ENCODE data around the gene LPCAT2.

LPCAT2 gene

GRCh38 chr16:55625843-55626242 is 117.0 kb downstream of the LPCAT2 start:
- no peak for TF ChIP-seq BACH2 (CRISPR knock-in tag; IDR thresholded peaks at IDR 0.05; ENCODE audit: borderline replicate concordance)
- no peak for TF ChIP-seq ESRRG (CRISPR knock-in tag; IDR thresholded peaks at IDR 0.05)
- TF ChIP-seq POU6F1 (CRISPR knock-in tag; IDR thresholded peaks at IDR 0.05; ENCODE audit: borderline replicate concordance, low read depth) = no peak
- TF ChIP-seq ZNF70 (CRISPR knock-in tag; IDR thresholded peaks at IDR 0.05) = no peak
- TF ChIP-seq GLIS3 (CRISPR knock-in tag; IDR thresholded peaks at IDR 0.05) = no peak
- TF ChIP-seq TOX (CRISPR knock-in tag; IDR thresholded peaks at IDR 0.05; ENCODE audit: borderline replicate concordance) = no peak
- no peak for TF ChIP-seq ZNF565 (CRISPR knock-in tag; conservative IDR thresholded peaks at IDR 0.05; ENCODE audit: low read depth)
- no peak for TF ChIP-seq ZFP3 (CRISPR knock-in tag; IDR thresholded peaks at IDR 0.05)
- no peak for TF ChIP-seq ZNF8 (CRISPR knock-in tag; IDR thresholded peaks at IDR 0.05)
- no peak for ATAC-seq

- ATAC-seq = no peak
- no peak for TF ChIP-seq ZNF565 (CRISPR knock-in tag; conservative IDR thresholded peaks at IDR 0.05; ENCODE audit: low read depth)
- TF ChIP-seq TOX (CRISPR knock-in tag; IDR thresholded peaks at IDR 0.05; ENCODE audit: borderline replicate concordance) = no peak
- TF ChIP-seq ZC3H10 (CRISPR knock-in tag; IDR thresholded peaks at IDR 0.05) = no peak
- TF ChIP-seq ARNTL (CRISPR knock-in tag; IDR thresholded peaks at IDR 0.05; ENCODE audit: borderline replicate concordance, low read depth) = no peak
- no peak for TF ChIP-seq CREB5 (CRISPR knock-in tag; IDR thresholded peaks at IDR 0.05; ENCODE audit: low read depth)
- no peak for TF ChIP-seq PATZ1 (CRISPR knock-in tag; IDR thresholded peaks at IDR 0.05; ENCODE audit: borderline replicate concordance)
- no peak for TF ChIP-seq RARB (CRISPR knock-in tag; IDR thresholded peaks at IDR 0.05)
- TF ChIP-seq ESRRG (CRISPR knock-in tag; IDR thresholded peaks at IDR 0.05) = no peak
- TF ChIP-seq SNAI2 (CRISPR knock-in tag; IDR thresholded peaks at IDR 0.05) = no peak
- TF ChIP-seq CSDC2 (CRISPR knock-in tag; IDR thresholded peaks at IDR 0.05) = no peak
- TF ChIP-seq ZNF70 (CRISPR knock-in tag; IDR thresholded peaks at IDR 0.05) = no peak
- TF ChIP-seq POU6F1 (CRISPR knock-in tag; IDR thresholded peaks at IDR 0.05; ENCODE audit: borderline replicate concordance, low read depth) = no peak
- no peak for TF ChIP-seq TCF4 (CRISPR knock-in tag; IDR thresholded peaks at IDR 0.05; ENCODE audit: borderline replicate concordance)
- TF ChIP-seq ZNF8 (CRISPR knock-in tag; IDR thresholded peaks at IDR 0.05) = no peak
- no peak for TF ChIP-seq GLIS3 (CRISPR knock-in tag; IDR thresholded peaks at IDR 0.05)
- TF ChIP-seq BACH2 (CRISPR knock-in tag; IDR thresholded peaks at IDR 0.05; ENCODE audit: borderline replicate concordance) = no peak
- TF ChIP-seq ZFP3 (CRISPR knock-in tag; IDR thresholded peaks at IDR 0.05) = no peak
Measured at GRCh38 chr16:55628306-55628968, 119.6 kb downstream of the LPCAT2 start.

- no peak for ATAC-seq
- TF ChIP-seq CSRNP3 (CRISPR knock-in tag; IDR thresholded peaks at IDR 0.05) = no peak
- TF ChIP-seq ARNTL (CRISPR knock-in tag; IDR thresholded peaks at IDR 0.05; ENCODE audit: borderline replicate concordance, low read depth) = no peak
- TF ChIP-seq PATZ1 (CRISPR knock-in tag; IDR thresholded peaks at IDR 0.05; ENCODE audit: borderline replicate concordance) = no peak
- TF ChIP-seq CREB5 (CRISPR knock-in tag; IDR thresholded peaks at IDR 0.05; ENCODE audit: low read depth) = no peak
- no peak for TF ChIP-seq TOX (CRISPR knock-in tag; IDR thresholded peaks at IDR 0.05; ENCODE audit: borderline replicate concordance)
- TF ChIP-seq PPARA (CRISPR knock-in tag; IDR thresholded peaks at IDR 0.05; ENCODE audit: borderline replicate concordance) = no peak
- no peak for TF ChIP-seq TCF4 (CRISPR knock-in tag; IDR thresholded peaks at IDR 0.05; ENCODE audit: borderline replicate concordance)
- no peak for TF ChIP-seq OSR1 (CRISPR knock-in tag; IDR thresholded peaks at IDR 0.05)
- no peak for TF ChIP-seq ZNF8 (CRISPR knock-in tag; IDR thresholded peaks at IDR 0.05)
- no peak for TF ChIP-seq SNAI2 (CRISPR knock-in tag; IDR thresholded peaks at IDR 0.05)
- TF ChIP-seq ESRRG (CRISPR knock-in tag; IDR thresholded peaks at IDR 0.05) = no peak
- no peak for TF ChIP-seq GLIS3 (CRISPR knock-in tag; IDR thresholded peaks at IDR 0.05)
- TF ChIP-seq ZFP3 (CRISPR knock-in tag; IDR thresholded peaks at IDR 0.05) = no peak
- no peak for TF ChIP-seq POU6F1 (CRISPR knock-in tag; IDR thresholded peaks at IDR 0.05; ENCODE audit: borderline replicate concordance, low read depth)
- TF ChIP-seq ZC3H10 (CRISPR knock-in tag; IDR thresholded peaks at IDR 0.05) = no peak
- no peak for TF ChIP-seq RARB (CRISPR knock-in tag; IDR thresholded peaks at IDR 0.05)
- TF ChIP-seq ISL1 (CRISPR knock-in tag; IDR thresholded peaks at IDR 0.05) = no peak
- TF ChIP-seq BACH2 (CRISPR knock-in tag; IDR thresholded peaks at IDR 0.05; ENCODE audit: borderline replicate concordance) = no peak
- no peak for TF ChIP-seq ZNF565 (CRISPR knock-in tag; conservative IDR thresholded peaks at IDR 0.05; ENCODE audit: low read depth)
Measured at GRCh38 chr16:55630774-55631173, 121.9 kb downstream of the LPCAT2 start.
